Dedifferentiated amniotic fluid mesenchymal stem cell (primary cell): ENCODE results near the gene MLLT1.

Source experiments
- DNase-seq: peaks from one replicate; pipeline ENCODE4 v3.0.0-alpha.2; 2016; ENCODE audit errors: extremely low spot score

MLLT1 gene

DNA sequence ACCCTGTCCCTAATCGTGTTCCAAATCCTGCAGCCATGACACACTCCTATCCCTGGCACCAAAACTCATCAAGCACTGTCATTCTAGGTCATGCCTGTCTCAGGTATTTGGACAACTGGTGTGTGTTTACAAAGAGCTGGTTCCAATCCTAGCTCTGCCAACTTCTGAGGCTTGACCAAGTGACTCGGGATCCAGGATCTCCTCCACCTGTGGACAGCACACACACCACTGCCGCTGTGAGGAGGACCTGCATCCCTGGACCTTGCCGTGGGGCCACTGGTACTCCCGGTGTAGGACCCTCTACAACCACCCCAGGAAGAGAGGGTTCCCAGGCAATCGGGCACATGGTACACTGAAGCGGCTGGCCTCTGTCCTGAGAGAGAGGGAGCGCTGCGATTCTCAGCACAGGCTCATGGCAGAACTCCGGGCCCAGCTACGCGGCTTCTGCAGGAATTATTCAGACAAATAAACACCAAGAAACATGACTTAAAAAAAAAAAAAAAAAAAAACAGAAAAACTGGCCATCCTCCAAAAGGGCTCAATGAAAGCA lies 20.4 kb downstream of the MLLT1 start:
- DNase-seq, result no peak

DNA sequence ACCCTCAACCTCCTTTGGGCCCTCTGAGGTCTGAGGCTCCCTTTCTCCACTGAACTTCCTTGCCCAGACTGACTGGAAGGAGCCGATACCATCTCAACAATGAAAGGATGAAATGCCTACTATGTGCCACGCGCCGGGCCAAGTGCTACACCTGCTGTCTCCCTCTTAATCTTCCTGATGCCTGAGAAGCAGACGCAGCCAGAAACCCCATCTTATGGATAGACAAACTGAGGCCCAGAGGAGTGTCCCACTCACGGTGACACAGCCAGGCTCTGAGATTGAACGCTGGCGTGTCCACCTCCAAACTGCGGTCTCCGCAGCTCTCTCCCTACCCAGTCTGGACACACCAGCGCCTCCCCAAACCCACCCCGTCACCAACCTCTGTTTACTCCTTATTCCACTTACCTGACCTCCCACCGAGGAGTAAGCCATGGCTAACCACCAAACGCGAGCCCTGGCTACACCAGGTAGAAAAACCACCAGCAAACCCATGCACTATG lies 20.9 kb downstream of the MLLT1 start:
- DNase-seq, result no peak

DNA sequence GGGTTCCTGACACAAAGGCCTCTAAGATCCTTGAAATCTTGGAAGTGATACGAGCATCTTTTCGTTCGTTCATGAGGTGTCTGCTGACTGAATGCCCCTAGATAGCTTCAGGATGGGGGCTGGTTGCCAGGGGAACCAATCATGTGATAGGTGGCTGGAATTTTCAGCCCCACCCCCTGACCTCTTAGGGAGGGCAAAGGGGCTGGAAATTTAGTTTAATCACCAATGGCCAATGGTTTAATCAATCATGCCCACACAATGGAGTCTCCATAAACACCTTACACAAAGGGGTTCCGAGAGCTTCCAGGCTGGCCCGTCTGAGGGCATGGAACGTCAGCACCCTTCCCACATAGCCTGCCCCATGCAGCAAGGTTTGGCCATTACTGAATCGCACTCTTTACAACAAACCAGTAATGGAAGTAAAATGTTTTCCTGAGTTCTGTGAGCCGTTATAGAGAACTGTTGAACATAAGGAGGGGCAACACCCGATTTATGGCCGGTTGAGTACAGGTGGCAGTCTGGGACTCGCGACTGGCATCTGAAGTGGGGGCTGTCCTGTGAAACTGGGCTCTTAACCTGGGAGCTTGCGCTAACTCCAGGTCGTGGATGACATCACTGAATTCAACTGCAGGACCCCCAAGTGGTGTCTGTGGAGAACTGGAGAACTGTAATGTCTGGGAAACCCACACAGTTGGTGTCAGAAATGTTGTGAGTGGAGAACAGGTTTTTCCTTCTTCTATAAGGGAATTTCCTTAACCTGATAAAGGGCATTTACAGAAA lies 25.6 kb downstream of the MLLT1 start:
- DNase-seq, result no peak

DNA sequence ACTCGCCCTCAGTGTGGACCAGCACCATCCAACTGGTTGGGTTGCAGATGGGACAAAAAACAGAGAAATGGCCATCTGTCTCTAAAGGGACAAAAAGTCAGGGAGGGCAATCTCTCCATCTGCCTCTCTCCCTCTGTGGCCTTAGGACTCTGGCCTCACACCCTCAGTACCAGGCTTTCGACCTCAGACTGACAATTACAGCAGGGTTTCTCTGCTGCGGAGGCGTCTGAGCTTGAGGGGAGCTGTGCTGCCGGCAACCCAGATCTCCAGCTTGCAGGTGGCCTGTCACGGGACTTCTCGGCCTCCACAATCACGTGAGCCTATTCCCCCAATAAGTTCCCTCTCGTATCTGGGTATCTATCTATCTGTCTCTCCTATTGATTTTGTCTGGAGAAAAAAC lies 27.7 kb downstream of the MLLT1 start:
- DNase-seq, result no peak

DNA sequence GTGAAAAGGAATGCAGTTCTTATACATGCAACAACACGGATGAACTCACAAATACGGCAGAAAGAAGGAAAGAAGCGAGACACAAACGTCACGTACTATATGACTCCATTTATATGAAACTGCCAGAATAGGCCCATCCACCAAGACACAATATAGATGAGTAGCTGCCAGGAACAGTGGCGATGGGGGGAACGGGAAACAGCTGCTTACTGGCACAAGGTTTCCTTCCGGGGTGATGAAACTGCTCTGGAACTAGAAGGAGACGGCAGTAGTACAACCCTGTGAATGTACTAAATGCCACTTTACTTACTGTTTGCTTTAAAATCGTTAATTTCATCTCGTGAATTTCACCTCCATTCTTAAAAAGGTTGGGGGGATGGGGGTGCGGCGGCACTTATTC lies 28.9 kb downstream of the MLLT1 start:
- DNase-seq, result no peak

DNA sequence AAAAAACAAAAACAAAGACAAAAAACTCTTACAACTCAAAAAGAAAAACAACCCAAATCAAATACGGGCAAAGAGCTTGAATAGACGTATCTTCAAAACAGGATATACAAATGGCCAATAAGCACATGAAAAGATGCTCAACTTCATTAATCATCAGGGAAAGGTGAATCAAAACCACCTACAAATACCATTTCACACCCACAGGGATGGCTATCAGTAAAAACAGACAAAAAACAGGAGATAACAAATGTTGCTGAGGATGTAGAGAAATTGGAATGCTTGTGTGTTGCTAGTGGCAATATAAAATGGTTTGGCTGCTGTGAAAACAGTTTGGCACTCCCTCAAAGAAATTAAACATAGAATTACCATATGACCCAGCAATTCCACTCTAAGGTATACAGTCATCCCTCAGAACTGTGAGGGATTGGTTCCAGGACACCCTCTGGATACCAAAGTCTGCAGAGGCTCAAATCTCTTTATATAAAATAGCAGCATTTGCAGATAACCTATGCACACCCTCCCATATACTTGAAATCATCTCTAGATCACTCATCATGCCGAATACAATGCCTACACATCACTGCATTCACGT lies 29.7 kb downstream of the MLLT1 start:
- DNase-seq, result no peak

DNA sequence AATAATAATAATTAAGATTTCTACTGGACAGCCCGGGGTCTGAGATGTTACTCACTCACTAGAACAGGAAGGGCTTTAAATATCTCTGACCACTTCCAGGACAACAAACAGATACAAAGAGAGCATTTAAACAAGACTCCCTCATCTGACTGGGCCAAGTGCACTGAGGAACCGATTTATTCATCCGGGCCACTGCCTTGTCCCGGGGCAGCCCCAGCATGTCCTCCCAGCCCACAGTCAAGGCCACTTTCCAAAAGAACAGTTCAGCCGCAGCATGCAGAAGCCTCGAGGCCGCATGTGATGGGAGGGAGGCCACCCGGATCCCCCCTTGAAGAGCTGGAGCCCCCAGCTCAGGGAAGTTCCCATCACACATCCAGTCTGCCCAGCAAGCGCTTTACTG lies 30.5 kb downstream of the MLLT1 start:
- no peak for DNase-seq

DNA sequence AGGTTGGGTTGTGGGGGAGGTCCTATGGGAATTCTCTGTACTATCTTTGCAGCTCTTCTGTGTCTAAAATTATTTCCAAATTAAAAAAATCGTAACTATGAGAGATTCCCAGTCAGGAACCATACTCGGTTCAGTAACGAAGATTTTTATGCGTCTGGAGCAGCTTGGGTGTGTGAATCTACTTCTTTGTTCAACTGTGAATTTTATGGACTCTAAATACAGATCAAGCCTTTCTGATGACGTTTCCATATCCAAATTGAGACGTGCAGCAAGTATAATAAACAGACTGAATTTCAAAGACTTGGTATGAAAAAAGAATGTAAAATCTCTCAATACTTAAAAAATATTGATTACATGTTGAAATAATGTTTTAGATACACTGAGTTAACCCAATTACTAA lies 30.9 kb downstream of the MLLT1 start:
- no peak for DNase-seq

DNA sequence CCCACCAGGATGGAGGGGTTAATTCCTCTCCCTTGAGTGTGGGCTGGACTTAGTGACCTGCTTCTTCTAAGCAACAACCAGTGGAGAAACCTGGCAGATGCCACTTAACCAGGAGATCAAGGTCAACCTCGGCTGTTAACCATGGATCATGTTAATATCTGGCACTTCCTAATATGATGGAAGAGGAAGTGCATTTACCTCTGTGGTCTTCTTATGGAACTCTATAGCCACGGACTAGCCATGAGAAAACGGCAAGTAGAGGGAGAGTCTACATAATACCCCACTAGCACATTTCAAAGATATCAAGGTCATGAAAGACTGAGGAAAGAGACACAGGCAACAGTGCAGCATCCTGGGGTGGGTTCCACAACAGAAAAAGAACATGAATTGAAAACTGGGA lies 31.4 kb downstream of the MLLT1 start:
- no peak for DNase-seq

DNA sequence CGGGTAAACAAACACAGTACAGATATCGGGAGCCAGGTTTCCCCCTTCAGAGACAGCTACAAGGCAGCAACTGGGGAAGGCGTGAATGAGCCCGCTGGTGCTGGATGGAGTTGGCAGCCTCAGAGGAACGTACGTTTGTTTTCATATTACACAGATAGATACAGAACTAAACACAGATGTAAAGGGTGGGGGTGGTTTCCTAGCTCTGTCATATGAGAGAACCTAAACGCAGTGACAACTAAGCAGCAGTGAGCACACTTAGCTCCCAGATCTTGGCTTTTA lies 32.8 kb downstream of the MLLT1 start:
- no peak for DNase-seq

DNA sequence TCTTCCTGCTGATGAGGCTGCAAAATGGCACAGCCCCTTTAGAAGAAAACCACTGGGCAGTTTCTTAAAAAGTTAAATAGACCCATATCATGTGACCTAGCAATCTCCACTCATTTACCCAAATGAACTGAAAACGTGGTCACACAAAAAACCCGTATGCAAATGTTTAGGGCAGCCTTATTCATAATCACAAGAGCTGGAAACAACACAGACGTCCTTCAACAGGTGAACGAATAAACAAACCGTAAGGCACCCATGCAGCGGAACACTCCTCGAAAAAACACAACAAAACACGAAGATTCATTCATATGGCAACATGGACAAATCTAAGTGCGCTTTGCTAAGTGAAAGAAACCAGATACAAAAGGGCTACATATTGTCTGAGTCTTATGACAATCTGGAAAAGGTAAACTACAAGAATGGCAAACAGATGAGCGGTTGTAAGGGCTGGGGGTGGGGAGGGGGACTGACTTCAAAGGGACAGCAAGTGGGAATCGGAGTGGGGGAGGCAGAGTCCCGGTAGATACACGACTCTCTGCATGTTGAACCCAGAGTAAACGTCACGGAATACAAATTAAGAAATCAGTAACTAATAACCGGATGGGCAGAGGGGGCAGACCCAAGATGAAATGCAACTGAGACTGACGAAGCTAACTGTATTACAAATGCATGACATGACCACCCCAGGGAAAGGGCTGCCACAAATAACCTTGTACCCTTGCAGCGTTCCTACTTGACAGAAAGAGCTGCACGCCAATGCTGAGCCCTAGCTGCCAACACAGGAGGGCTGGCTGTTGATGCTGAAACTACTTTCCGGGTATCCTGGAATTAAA lies 33.4 kb downstream of the MLLT1 start:
- no peak for DNase-seq

DNA sequence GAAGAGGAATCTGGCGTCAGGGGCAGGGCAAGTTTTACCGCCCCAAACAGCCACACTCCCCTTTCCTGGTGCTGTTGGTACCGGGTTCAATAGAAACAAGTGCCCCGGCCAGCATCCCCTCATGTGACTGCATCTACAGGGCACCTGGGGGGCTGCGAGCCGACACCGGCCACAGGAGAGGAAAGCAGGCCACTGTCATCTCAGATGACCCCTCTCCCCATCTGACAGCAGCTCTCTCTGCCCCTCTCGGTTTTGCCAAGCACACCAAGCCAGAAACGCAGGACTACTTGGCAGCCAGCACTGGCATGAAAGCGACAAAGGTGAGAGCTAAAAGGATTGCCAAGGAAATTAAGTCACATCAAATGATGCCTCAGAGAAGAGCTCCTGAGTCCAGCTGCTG lies 37.1 kb downstream of the MLLT1 start:
- no peak for DNase-seq

DNA sequence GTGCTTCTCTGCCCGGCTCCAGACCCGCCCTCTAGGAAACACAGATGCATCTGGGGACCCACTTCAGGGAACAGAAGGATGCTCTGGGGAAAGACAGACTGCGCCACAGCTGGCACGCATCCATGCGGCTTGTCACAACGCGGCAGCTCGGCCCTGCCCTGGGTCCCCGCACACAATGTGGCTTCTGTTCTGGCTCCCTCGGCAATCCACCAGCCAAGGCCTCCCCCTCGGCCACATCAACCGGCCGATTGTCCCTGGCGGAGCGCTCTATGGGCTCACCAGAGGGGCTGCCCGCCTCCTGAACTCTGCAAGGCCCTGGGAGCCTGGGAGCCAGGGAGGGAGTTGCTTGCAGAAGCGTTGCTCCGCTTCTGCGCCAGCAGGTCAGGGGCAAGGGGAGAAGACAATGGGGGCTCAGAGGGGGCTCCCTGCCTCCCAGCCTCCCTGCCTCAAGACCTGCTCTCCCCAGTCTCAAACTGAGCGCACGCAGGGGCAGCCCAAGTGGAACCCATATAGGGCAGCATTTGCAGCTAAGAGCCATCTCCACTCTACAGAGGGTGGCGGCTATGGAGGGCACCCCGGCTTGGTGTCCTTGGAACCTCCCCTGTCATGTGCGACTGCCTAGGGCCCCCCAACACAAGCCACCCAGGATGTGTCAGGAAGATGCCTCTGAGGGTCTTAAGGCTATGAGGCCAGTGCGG lies 37.9 kb downstream of the MLLT1 start:
- DNase-seq, result no peak

DNA sequence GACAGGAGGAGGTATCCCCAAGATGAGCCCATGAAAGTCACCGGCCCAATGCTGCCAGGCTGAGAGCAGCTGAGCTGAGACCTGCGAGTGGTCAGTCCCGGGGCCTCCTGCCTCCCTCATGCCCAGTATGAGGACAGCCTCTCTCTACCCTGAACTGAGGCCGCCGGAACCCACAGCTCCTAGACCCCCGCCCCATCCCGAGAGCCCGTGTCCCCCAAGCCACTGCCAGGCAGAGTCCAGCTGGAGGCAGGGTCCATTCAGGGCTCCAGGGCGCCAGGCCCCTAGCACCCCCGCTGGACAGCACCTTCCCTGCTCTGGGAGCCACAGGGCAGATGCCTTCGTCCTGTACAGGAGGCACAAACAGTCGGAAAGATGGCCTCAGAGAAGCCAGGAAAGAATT lies 38.7 kb downstream of the MLLT1 start:
- no peak for DNase-seq

DNA sequence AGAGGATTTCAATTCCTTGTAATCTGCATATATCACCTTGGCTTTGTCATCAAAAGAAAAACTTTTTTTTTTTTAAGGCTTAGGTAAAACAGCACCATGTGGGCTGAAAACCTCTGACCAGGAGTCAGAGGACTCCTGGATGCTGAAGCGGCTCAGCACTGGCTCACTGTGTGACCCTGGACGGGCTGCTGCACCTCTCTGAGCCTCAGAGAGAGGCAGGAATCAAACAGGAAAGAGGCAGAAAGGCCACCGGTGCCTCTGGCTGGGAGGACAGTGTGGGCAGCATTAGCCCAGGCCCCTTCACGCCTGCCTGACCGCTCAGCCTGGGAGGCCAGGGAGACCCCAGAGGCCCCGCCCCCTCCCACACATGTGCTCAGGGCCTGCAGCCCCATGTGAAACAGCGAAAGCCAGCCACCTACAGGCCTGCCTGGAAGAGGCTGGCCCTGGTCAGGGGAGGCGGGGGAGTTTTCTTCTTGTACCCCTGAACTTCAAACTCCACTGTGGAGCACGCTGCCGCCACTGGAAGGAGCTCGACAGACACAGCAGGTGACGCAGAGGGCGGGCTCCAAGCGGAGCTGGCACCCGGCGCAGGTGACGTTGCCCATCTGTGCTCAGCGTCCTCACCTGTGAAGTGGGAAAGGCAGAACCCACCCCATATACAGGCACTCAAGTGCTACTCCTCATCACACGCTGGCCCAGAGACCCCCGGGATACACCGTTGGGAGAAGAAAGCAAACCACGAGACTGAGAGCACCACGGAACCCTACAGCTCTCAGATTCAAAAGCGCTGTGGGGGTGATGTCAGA lies 39.7 kb downstream of the MLLT1 start:
- DNase-seq, result no peak

DNA sequence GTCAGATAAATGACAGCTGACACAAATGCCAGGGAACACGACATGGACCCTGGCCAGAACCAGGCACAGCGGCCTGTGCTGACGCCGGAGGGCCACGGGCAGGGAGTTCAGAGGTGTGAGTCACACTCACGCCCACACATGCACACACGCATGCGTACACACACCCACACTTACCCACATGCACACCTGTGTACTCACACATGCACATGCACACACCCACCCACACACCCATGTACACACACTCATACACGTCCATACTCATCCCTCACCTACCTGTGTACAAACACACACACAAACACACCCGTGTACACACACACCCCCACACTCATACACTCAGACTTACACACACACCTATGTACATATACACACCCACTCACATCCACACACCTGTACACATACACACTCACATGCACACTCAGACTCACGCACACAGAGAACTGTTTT lies 40.4 kb downstream of the MLLT1 start:
- no peak for DNase-seq

DNA sequence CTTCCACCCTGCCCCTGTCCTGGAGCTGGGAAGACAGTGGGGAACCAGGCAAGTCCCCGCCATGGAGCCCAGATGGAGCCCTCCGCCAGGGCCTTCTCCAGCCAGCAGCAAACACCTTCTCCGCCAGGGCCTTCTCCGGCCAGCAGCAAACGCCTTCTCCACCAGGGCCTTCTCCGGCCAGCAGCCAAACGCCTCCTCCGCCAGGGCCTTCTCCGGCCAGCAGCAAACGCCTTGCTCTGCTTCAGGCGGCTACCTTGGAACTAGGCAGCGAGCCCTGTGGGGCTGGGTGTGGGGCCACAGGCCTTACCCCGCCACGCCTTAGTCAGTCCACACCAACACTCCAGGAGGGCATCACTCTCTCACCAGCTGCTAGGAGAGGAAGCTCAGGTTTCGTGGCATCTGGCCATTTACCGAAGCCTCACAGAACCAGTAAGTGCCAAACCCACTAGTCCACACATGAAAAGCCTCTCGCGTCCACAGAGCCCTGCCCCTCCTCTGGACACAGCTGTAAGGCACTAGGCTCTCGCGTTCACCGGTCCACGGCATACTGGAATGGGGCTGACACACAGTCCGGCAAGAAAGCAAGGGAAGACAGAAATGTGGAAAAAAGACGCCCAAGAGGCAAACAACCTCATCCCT lies 41.0 kb downstream of the MLLT1 start:
- no peak for DNase-seq

DNA sequence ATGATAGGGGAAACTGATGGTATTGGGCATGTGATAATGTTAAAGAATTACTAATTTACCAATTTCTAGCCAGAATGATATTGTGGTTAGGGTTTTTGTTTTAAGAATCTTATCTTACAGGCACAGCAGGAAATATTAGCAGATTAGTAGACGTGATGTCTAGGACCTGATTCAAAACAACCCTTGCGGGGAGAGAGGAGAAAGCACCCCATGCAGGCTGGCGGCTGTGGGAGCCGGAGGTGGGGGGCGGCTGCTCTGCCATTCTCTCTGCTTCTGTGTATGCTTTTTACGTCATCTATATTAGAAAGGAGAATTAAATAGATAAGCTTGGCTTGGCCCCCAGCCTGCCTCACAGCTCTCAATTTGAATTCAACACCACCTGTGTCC lies 41.5 kb downstream of the MLLT1 start:
- no peak for DNase-seq

DNA sequence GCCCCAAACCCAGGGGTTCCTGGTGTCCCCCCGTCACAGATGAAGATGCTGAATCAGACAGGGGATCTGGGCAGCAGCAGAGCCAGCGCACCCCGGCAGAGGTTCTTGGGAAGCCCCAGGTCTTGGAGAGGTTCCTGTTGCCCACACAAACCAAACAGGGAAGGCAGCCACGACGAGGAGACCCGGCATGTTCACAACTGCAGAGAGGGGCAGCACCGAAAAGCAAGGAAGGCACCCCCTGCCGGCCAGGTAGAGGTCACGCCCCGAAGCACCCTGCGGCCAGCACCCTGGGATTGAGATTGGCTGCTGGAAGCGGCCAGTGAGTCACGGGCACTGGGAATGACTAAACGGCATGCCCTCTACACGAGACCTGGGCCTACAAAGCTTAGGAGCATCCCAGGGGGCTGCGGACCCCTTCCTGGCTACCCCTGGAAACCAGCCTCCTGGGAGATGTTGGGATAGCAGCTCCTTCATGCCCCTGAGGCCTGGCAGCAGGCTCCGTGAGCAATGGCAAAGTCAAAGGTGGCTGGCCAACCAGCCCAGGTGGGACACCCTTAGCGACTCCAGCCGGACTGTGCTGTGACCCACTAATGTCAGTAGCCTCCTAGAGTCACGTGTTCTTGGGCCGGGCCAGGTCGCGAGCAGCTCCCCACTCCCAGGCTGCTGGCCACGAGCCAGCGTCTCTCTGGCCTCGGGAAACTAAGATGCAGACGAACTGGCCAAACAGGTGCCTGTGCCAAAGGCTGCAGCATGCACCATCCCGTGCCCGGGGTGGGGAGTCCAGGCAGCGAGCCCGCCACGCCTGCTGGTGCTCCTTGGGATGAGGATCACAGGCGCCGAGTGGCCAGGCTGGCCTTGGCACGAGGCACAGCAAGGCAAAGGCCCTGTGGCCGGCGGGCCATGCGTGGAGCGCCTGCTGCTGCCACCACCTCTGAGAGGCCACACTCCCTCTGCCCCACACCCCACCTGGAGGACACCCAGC lies 43.2 kb downstream of the MLLT1 start:
- DNase-seq, result no peak
